HG02642 (cell line): ENCODE measurements around the gene DPEP2NB.

ENCODE experiments used
- ATAC-seq: cut with Tn5 transposase; IDR thresholded peaks from one replicate; pipeline ENCODE4 v1.9.1; 2021; ENCODE audit warnings: mild to moderate bottlenecking; ENCODE audit not compliant: unreplicated experiment, poor library complexity

The DPEP2NB gene

DNA sequence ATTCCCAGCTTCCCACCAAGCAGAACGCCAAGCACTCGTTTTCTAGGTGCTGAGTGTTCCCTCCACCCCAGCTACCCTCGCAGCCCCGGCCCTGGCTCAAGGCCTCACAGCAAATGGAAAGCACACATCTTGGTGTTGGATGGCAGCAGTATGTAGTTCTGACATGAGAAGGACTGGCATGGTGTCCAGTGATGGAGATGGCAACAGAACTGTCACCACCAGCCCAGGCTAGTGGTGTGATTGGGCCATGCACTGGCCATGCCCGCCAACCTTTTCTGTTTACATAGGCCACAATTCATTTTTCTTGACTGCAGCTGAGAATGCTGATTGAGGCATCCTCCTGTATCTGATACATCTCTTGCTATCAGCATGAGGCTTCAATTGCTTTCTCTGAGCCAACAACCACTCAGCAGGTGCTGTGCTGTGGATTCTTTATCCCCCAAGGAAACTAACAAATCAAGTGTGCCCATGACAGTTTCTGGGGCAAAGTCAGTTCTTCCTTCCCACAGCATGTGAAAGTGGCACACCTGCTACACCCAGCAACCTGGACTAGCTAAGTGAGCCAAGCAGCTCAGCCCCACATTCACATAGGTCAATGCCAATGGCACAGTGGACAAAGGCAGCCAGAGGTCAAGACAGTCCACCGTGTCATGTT is 51.1 kb downstream of the DPEP2NB start:
- ATAC-seq = no peak

- no peak for ATAC-seq
These were observed 51.9 kb downstream of the DPEP2NB start for GRCh38 chr16:67963662-67964321.
